Measurements from ENCODE around the gene RASGRF2. TPM values are rescaled to one million over a fixed set of nuclear protein-coding genes. Genes with fewer than 3 reads are reported as not detected.

The RASGRF2 gene
- total and polyA plus RNA-seq, 2 of the 13 experiments (the other 11 are each of a cell fraction or from before 2014, with no cell fraction given): 23.6 to 29.0 TPM

DNA sequence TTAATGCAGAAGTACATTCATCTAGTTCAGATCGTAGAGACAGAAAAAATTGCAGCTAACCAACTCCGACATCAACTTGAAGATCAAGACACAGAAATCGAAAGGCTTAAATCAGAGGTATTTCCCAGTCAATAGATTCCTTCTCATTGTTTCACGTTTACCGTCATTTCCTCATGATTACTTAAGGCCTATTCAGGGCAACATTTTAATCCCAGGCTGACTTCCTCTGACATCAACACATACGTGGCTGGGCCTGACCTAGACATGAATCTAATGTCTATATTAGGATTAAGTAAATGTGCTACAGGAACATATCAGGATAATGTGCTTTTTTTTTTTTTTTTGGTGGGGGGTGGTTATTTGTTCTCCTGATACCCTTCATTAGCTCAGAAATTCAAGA lies 107.9 kb downstream of the RASGRF2 start (continued):
- TF ChIP-seq, protein P1, sequence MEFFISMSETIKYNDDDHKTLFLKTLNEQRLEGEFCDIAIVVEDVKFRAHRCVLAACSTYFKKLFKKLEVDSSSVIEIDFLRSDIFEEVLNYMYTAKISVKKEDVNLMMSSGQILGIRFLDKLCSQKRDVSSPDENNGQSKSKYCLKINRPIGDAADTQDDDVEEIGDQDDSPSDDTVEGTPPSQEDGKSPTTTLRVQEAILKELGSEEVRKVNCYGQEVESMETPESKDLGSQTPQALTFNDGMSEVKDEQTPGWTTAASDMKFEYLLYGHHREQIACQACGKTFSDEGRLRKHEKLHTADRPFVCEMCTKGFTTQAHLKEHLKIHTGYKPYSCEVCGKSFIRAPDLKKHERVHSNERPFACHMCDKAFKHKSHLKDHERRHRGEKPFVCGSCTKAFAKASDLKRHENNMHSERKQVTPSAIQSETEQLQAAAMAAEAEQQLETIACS (CRISPR knock-in tag; IDR thresholded peaks at IDR 0.05): no peak
- no peak for TF ChIP-seq ZNF614 (CRISPR knock-in tag; IDR thresholded peaks at IDR 0.05; ENCODE audit: borderline replicate concordance)
- TF ChIP-seq RARA (CRISPR knock-in tag; IDR thresholded peaks at IDR 0.05): no peak
- TF ChIP-seq ZNF292 (CRISPR knock-in tag; IDR thresholded peaks at IDR 0.05; ENCODE audit: borderline replicate concordance, low read depth): no peak
- TF ChIP-seq ZFP1 (CRISPR knock-in tag; IDR thresholded peaks at IDR 0.05): no peak
- no peak for TF ChIP-seq THYN1 (CRISPR knock-in tag; IDR thresholded peaks at IDR 0.05; ENCODE audit: borderline replicate concordance, low read depth)

DNA sequence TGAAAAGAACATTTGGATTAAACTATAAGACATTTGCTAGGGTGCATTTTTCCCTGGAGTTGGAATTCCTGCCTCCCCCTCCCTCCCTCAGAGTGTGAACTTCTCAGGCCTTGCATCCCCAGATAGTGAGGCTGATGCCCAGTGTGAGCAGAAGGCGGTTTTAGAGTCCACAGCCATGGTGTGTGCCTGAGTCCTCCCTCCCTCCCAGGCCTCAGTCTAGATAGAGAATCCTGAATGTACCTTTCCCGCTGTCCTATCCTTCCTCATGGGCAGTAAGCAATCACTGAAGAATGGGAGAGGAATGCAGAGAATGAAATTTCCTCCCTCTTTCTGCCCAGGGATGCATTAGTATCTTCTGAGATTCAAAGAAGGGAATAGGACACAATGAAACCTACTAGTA lies 108.5 kb downstream of the RASGRF2 start:
- 100% methylated on average over 2 of the region's 2 CpGs for WGBS (ENCODE audit: low lambda C conversion rate)
- Histone ChIP-seq H2AFZ (ENCODE audit: low read length) (no peak overlapping the region), H3K4me1 (ENCODE audit: insufficient read depth, low read length) (no peaks in the 10 kb centered on the region; the same call in 1 of the 2 replicates), H3K36me3 (replicated peaks in 1 of 2; ENCODE audit: control insufficient read depth in 1 of 2, insufficient read depth in 2 of 2, low read length in 2 of 2) (peaks cover 16 to 54% of the 10 kb centered on the region in 2 experiments), H3K9ac (ENCODE audit: insufficient read depth, low read depth, low read length) (no peak overlapping the region), H3K27me3 (ENCODE audit: control insufficient read depth in 1 of 2, insufficient read depth in 2 of 2, low read length in 2 of 2) (no peaks in the 10 kb centered on the region), H3K9me3 (ENCODE audit: low read length) (no peaks in the 10 kb centered on the region), H3K27ac (ENCODE audit: extremely low read length, insufficient read depth, low read length) (no peak overlapping the region), H4K20me1 (ENCODE audit: insufficient read depth, low read length) (no peaks in the 10 kb centered on the region), H3K4me2 (ENCODE audit: low read depth, low read length) (no peak overlapping the region), H3K4me3 (replicated peaks in 1 of 3; ENCODE audit: insufficient read depth in 1 of 3, low read depth in 2 of 3, low read length in 3 of 3) (no peak overlapping the region), H3K79me2 (ENCODE audit: insufficient read depth, low read length) (peaks cover 8% of the 10 kb centered on the region)
- no peak for ATAC-seq
- no TSS peak for BruUV-seq (replicated peaks)
- DNase-seq (ENCODE audit: low spot score): no peak
- ChIA-PET CTCF (ENCODE audit: low intra/inter-chr PET ratio, low total read pairs) (no interaction called here), POLR2A (no interaction called here)
- intact Hi-C loops (cut with micrococcal nuclease; ENCODE audit: unreplicated experiment) (no loop called here), in situ Hi-C loops (cut with HindIII; ENCODE audit: extremely low pct_ligation_motif_present, low pct_unique_long_range_greater_than_20kb) (no loop called here)
- no peak for FAIRE-seq
- TF ChIP-seq KAT7 (CRISPR knock-in tag; IDR thresholded peaks at IDR 0.05; ENCODE audit: borderline replicate concordance) (no peak), ZNF564 (CRISPR knock-in tag; IDR thresholded peaks at IDR 0.05) (no peak), PHF20 (CRISPR knock-in tag; IDR thresholded peaks at IDR 0.05) (no peak), DPF2 (CRISPR knock-in tag; IDR thresholded peaks at IDR 0.05; ENCODE audit: borderline replicate concordance, low read depth) (no peak), RFXANK (CRISPR knock-in tag; IDR thresholded peaks at IDR 0.05) (no peak), IKZF4 (CRISPR knock-in tag; IDR thresholded peaks at IDR 0.05; ENCODE audit: borderline replicate concordance, low read depth, not compliant biosample characterization) (no peak), GABPA (IDR thresholded peaks at IDR 0.05; ENCODE audit: low read depth, low read length) (no peak), GABPA (CRISPR knock-in tag; IDR thresholded peaks at IDR 0.05; ENCODE audit: low read depth) (no peak)
- TF ChIP-seq, protein P2, sequence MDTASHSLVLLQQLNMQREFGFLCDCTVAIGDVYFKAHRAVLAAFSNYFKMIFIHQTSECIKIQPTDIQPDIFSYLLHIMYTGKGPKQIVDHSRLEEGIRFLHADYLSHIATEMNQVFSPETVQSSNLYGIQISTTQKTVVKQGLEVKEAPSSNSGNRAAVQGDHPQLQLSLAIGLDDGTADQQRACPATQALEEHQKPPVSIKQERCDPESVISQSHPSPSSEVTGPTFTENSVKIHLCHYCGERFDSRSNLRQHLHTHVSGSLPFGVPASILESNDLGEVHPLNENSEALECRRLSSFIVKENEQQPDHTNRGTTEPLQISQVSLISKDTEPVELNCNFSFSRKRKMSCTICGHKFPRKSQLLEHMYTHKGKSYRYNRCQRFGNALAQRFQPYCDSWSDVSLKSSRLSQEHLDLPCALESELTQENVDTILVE (CRISPR knock-in tag; IDR thresholded peaks at IDR 0.05): no peak
- TF ChIP-seq, protein P3, sequence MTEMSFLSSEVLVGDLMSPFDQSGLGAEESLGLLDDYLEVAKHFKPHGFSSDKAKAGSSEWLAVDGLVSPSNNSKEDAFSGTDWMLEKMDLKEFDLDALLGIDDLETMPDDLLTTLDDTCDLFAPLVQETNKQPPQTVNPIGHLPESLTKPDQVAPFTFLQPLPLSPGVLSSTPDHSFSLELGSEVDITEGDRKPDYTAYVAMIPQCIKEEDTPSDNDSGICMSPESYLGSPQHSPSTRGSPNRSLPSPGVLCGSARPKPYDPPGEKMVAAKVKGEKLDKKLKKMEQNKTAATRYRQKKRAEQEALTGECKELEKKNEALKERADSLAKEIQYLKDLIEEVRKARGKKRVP (CRISPR knock-in tag; IDR thresholded peaks at IDR 0.05): no peak
- TF ChIP-seq, protein P4, sequence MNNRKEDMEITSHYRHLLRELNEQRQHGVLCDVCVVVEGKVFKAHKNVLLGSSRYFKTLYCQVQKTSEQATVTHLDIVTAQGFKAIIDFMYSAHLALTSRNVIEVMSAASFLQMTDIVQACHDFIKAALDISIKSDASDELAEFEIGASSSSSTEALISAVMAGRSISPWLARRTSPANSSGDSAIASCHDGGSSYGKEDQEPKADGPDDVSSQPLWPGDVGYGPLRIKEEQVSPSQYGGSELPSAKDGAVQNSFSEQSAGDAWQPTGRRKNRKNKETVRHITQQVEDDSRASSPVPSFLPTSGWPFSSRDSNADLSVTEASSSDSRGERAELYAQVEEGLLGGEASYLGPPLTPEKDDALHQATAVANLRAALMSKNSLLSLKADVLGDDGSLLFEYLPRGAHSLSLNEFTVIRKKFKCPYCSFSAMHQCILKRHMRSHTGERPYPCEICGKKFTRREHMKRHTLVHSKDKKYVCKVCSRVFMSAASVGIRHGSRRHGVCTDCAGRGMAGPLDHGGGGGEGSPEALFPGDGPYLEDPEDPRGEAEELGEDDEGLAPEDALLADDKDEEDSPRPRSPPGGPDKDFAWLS (CRISPR knock-in tag; IDR thresholded peaks at IDR 0.05; ENCODE audit: borderline replicate concordance): no peak
- TF ChIP-seq, protein P5, sequence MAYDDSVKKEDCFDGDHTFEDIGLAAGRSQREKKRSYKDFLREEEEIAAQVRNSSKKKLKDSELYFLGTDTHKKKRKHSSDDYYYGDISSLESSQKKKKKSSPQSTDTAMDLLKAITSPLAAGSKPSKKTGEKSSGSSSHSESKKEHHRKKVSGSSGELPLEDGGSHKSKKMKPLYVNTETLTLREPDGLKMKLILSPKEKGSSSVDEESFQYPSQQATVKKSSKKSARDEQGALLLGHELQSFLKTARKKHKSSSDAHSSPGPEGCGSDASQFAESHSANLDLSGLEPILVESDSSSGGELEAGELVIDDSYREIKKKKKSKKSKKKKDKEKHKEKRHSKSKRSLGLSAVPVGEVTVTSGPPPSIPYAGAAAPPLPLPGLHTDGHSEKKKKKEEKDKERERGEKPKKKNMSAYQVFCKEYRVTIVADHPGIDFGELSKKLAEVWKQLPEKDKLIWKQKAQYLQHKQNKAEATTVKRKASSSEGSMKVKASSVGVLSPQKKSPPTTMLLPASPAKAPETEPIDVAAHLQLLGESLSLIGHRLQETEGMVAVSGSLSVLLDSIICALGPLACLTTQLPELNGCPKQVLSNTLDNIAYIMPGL (CRISPR knock-in tag; IDR thresholded peaks at IDR 0.05; ENCODE audit: borderline replicate concordance in 1 of 2, low read depth in 1 of 2): no peak

Measured in HepG2 (cell line).